C4-2B (cell line): ENCODE measurements around the gene PCDHB6.
"Not testable (repeated sequence)": the region's sequence is repeated elsewhere in the genome, so short reads cannot be mapped to it uniquely, and the experiment has no call there.

Experiments
- CTCF ChIP-seq: fragments of 450-650 bp; conservative IDR thresholded peaks from 2 replicates; pipeline ENCODE4 v1.5.1; 2017; ENCODE audit warnings: mild to moderate bottlenecking
- ZFX ChIP-seq: fragments of 450-650 bp; IDR thresholded peaks from 2 replicates; pipeline ENCODE4 v1.6.1; 2017

GRCh38 chr5:141201646-141202045 is 51.8 kb downstream of the PCDHB6 start:
- TF ChIP-seq ZFX, CTCF: not testable (repeated sequence)
